ENCODE results near the gene ZNF580.

The ZNF580 gene

GRCh38 chr19:55637534-55637933, 3.3 kb upstream of the ZNF580 start:
- no peak overlapping the region for H3K4me3 ChIP-seq (ENCODE audit: low read length)

DNA sequence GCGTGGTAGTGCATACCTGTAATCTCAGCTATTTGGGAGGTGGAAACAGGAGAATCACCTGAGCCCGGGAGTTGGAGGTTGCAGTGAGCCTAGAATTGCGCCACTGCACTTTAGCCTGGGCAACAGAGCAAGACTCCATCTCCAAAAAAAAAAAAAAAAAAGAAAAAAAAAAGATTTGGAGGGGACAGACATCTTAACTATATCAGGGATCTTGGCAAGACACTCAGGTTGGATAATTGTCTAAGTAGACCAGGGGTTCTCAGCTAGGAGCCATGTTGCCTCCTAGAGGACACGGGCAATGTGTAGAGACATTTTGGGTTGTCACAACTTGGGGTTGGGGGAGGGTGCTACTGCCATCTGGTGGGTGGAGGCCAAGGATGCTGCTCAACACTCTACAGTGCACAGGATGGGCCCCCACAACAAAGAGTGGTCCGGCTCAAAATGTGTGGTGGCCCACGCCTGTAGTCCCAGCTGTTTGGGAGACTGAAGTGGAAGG, 1.9 kb upstream of the ZNF580 start:
- no peak overlapping the region for H3K4me3 ChIP-seq (ENCODE audit: low read length)
- H3K27me3 ChIP-seq (ENCODE audit: control insufficient read depth, insufficient read depth, low read length), result no peaks in the 10 kb centered on the region
- peaks cover 2% of the 10 kb centered on the region for H3K36me3 ChIP-seq (ENCODE audit: control insufficient read depth, insufficient read depth, low read length)
- H3K4me1 ChIP-seq (ENCODE audit: control insufficient read depth, insufficient read depth, low read length), result peaks cover 23% of the 10 kb centered on the region
- H3K27ac ChIP-seq (ENCODE audit: low read depth, low read length), result no peak overlapping the region
- H3K9ac ChIP-seq (ENCODE audit: low read length), result no peak overlapping the region

More at GRCh38 chr19:55637534-55637933, 3.3 kb upstream of the ZNF580 start:
- Histone ChIP-seq H3K27ac (ENCODE audit: low read depth, low read length) (no peak overlapping the region), H3K36me3 (ENCODE audit: control insufficient read depth, insufficient read depth, low read length) (peaks cover 2% of the 10 kb centered on the region), H3K9ac (ENCODE audit: low read length) (no peak overlapping the region), H3K4me1 (ENCODE audit: control insufficient read depth, insufficient read depth, low read length) (peaks cover 19% of the 10 kb centered on the region), H3K27me3 (ENCODE audit: control insufficient read depth, insufficient read depth, low read length) (no peaks in the 10 kb centered on the region)

GRCh38 chr19:55640043-55640576, 692 bp upstream of the ZNF580 start:
- Histone ChIP-seq H3K27ac (ENCODE audit: low read depth, low read length) (peak overlapping the region; percentile 86), H3K9ac (ENCODE audit: low read length) (peak overlapping the region; percentile 68), H3K4me3 (ENCODE audit: low read length) (peak overlapping the region; percentile 74), H3K4me1 (ENCODE audit: control insufficient read depth, insufficient read depth, low read length) (peaks cover 30% of the 10 kb centered on the region), H3K27me3 (ENCODE audit: control insufficient read depth, insufficient read depth, low read length) (no peaks in the 10 kb centered on the region), H3K36me3 (ENCODE audit: control insufficient read depth, insufficient read depth, low read length) (no peaks in the 10 kb centered on the region)

GRCh38 chr19:55641426-55642152, 787 bp downstream of the ZNF580 start:
- no peaks in the 10 kb centered on the region for H3K36me3 ChIP-seq (ENCODE audit: control insufficient read depth, insufficient read depth, low read length)
- no peaks in the 10 kb centered on the region for H3K27me3 ChIP-seq (ENCODE audit: control insufficient read depth, insufficient read depth, low read length)
- H3K4me3 ChIP-seq (ENCODE audit: low read length), result peak overlapping the region; percentile 92
- H3K4me1 ChIP-seq (ENCODE audit: control insufficient read depth, insufficient read depth, low read length), result peaks cover 22% of the 10 kb centered on the region
- H3K27ac ChIP-seq (ENCODE audit: low read depth, low read length), result peak overlapping the region; percentile 86
- peak overlapping the region; percentile 67 for H3K9ac ChIP-seq (ENCODE audit: low read length)

DNA sequence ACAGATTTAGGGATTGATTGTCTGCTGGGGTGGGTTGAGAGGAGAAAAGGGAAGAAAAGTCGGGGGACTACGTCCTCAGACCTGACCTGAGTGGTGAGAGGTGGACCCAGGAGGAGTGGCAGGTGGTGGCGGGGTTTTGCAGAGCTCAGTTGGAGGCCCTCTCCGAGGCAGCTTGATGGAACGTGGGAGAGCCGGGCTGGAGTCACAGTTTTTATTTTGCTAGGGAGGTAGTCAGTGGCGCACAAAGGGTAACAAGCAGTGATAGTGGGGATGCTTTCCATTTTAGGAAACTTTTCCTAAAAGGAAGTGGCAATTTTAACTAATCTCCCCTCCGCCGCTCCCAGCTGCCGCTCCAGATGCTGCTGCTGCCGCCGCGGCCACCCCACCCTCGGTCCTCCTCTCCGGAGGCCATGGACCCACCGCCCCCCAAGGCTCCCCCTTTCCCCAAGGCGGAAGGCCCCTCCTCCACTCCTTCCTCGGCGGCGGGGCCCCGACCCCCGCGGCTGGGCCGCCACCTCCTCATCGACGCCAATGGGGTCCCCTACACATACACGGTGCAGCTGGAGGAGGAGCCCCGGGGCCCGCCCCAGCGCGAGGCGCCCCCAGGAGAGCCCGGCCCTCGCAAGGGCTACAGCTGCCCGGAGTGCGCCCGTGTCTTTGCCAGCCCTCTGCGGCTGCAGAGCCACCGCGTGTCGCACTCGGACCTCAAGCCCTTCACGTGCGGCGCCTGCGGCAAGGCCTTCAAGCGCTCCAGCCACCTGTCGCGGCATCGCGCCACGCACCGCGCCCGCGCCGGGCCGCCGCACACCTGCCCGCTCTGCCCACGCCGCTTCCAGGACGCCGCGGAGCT, 1.6 kb downstream of the ZNF580 start:
- Histone ChIP-seq H3K4me1 (ENCODE audit: control insufficient read depth, insufficient read depth, low read length) (peaks cover 25% of the 10 kb centered on the region), H3K4me3 (ENCODE audit: low read length) (peak overlapping the region; percentile 92), H3K27me3 (ENCODE audit: control insufficient read depth, insufficient read depth, low read length) (no peaks in the 10 kb centered on the region), H3K36me3 (ENCODE audit: control insufficient read depth, insufficient read depth, low read length) (no peaks in the 10 kb centered on the region), H3K9ac (ENCODE audit: low read length) (peak overlapping the region; percentile 45), H3K27ac (ENCODE audit: low read depth, low read length) (peak overlapping the region; percentile 65)

DNA sequence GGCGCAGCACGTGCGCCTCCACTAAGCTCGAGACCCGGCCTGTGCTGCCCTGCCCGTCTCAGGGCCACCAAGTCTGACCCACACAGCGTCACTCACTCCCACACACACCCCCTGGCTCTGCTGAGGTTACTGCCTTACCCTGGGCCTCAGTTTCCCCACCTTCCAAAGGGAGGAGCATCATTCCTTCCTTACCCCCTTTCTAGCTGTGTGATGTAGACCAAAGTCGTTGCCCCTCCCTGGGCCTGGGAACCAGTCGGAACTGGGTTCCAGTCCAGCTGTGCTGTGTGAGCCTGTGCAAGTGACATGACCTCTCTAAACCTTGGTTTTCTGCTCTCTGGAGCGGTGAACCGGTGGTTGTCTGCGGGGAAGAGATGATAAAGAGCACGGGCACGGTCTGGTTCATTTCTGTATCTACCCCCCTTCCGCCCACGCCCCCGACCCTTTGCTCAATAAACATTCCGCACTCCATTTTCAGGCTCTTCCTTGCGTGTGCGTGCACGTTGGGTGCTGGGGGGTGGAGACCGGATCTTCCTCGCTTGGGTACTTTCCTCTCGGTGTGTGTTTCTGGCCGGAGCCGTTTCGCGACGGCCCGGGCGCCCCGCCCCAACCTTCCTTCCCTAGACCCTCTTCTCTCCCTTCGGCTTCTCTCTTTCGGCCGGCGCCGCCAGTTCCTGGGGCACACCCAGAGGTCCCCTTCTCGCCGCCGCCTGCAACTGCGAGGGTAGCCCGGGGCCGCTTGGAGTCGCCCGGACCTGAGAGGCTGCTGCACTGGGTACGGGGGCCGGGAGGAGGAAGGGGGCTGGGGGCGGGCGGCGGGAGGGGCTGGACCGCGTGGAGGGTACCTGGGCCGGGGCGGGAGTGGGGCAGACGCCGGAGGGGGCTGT, 2.4 kb downstream of the ZNF580 start, which contains the start of gene ZNF581:
ZNF581 (plus strand) TSS at position 647 of the 884 bp plus-strand sequence. CDS start 923 bp downstream, outside the sequence.
- Histone ChIP-seq H3K4me1 (ENCODE audit: control insufficient read depth, insufficient read depth, low read length) (peaks cover 28% of the 10 kb centered on the region), H3K4me3 (ENCODE audit: low read length) (peak within 1 kb of the TSS; percentile 92), H3K36me3 (ENCODE audit: control insufficient read depth, insufficient read depth, low read length) (no peaks in the 10 kb centered on the region), H3K27ac (ENCODE audit: low read depth, low read length) (peak within 1 kb of the TSS; percentile 65), H3K27me3 (ENCODE audit: control insufficient read depth, insufficient read depth, low read length) (no peaks in the 10 kb centered on the region), H3K9ac (ENCODE audit: low read length) (peak within 1 kb of the TSS; percentile 45)

GRCh38 chr19:55643887-55644176, 3.0 kb downstream of the ZNF580 start:
- H3K4me3 ChIP-seq (ENCODE audit: low read length), result peak overlapping the region; percentile 92
- H3K27me3 ChIP-seq (ENCODE audit: control insufficient read depth, insufficient read depth, low read length), result no peaks in the 10 kb centered on the region
- H3K9ac ChIP-seq (ENCODE audit: low read length), result peak overlapping the region; percentile 0
- no peaks in the 10 kb centered on the region for H3K36me3 ChIP-seq (ENCODE audit: control insufficient read depth, insufficient read depth, low read length)
- H3K4me1 ChIP-seq (ENCODE audit: control insufficient read depth, insufficient read depth, low read length), result peaks cover 31% of the 10 kb centered on the region
- peak overlapping the region; percentile 65 for H3K27ac ChIP-seq (ENCODE audit: low read depth, low read length)

GRCh38 chr19:55644191-55644833, 3.5 kb downstream of the ZNF580 start:
- H3K4me3 ChIP-seq (ENCODE audit: low read length), result peak overlapping the region; percentile 92
- no peaks in the 10 kb centered on the region for H3K27me3 ChIP-seq (ENCODE audit: control insufficient read depth, insufficient read depth, low read length)
- H3K36me3 ChIP-seq (ENCODE audit: control insufficient read depth, insufficient read depth, low read length), result no peaks in the 10 kb centered on the region
- H3K4me1 ChIP-seq (ENCODE audit: control insufficient read depth, insufficient read depth, low read length), result peaks cover 34% of the 10 kb centered on the region
- H3K27ac ChIP-seq (ENCODE audit: low read depth, low read length), result peak overlapping the region; percentile 65
- peak overlapping the region; percentile 0 for H3K9ac ChIP-seq (ENCODE audit: low read length)

- Histone ChIP-seq H3K4me1 (ENCODE audit: control insufficient read depth, insufficient read depth, low read length) (peaks cover 31% of the 10 kb centered on the region), H3K4me3 (ENCODE audit: low read length) (no peak overlapping the region), H3K27me3 (ENCODE audit: control insufficient read depth, insufficient read depth, low read length) (no peaks in the 10 kb centered on the region), H3K9ac (ENCODE audit: low read length) (no peak overlapping the region), H3K36me3 (ENCODE audit: control insufficient read depth, insufficient read depth, low read length) (no peaks in the 10 kb centered on the region), H3K27ac (ENCODE audit: low read depth, low read length) (no peak overlapping the region)
Measured at GRCh38 chr19:55644842-55645511, 4.2 kb downstream of the ZNF580 start.

GRCh38 chr19:55645512-55645881, 4.7 kb downstream of the ZNF580 start:
- no peaks in the 10 kb centered on the region for H3K36me3 ChIP-seq (ENCODE audit: control insufficient read depth, insufficient read depth, low read length)
- H3K9ac ChIP-seq (ENCODE audit: low read length), result no peak overlapping the region
- H3K4me1 ChIP-seq (ENCODE audit: control insufficient read depth, insufficient read depth, low read length), result peaks cover 26% of the 10 kb centered on the region
- no peak overlapping the region for H3K27ac ChIP-seq (ENCODE audit: low read depth, low read length)
- no peak overlapping the region for H3K4me3 ChIP-seq (ENCODE audit: low read length)
- no peaks in the 10 kb centered on the region for H3K27me3 ChIP-seq (ENCODE audit: control insufficient read depth, insufficient read depth, low read length)

Data from rectal smooth muscle tissue (tissue), 1 donor.